ENCODE results near the gene CSNK1G2. TPM values are rescaled to one million over a fixed set of nuclear protein-coding genes. Genes with fewer than 3 reads are reported as not detected.
A peak's percentile ranks its signal among the peaks of the same experiment; 100 is the strongest.

The CSNK1G2 gene
- total RNA-seq, 1 donor from 2014 or later: 41.6 TPM

GRCh38 chr19:2012941-2013682 is 72.1 kb downstream of the CSNK1G2 start:
- FAIRE-seq: no peak

GRCh38 chr19:2013683-2013961 is 72.7 kb downstream of the CSNK1G2 start:
- no peak for FAIRE-seq

More at GRCh38 chr19:2012941-2013682, 72.1 kb downstream of the CSNK1G2 start:
- no peak for DNase-seq (ENCODE audit: low spot score in 2 of 2)

GRCh38 chr19:2014131-2014571 is 73.2 kb downstream of the CSNK1G2 start:
- DNase-seq (ENCODE audit: low spot score in 2 of 2) (no peak), FAIRE-seq (no peak)

More at GRCh38 chr19:2013683-2013961, 72.7 kb downstream of the CSNK1G2 start:
- no peak for DNase-seq (ENCODE audit: low spot score in 2 of 2)

- no peak for FAIRE-seq
- no peak for DNase-seq (ENCODE audit: low spot score in 2 of 2)
Observed at GRCh38 chr19:2014731-2015607, 74.0 kb downstream of the CSNK1G2 start.

- peak; percentile 87 to 94 for DNase-seq (ENCODE audit: low spot score in 2 of 2)
Observed at GRCh38 chr19:2015608-2015950, 74.6 kb downstream of the CSNK1G2 start, which contains the start of gene BTBD2. Gene BTBD2 (minus strand): TSS chr19:2015714. CDS start chr19:2015703, 11 bp downstream.

GRCh38 chr19:2016041-2016807 is 75.3 kb downstream of the CSNK1G2 start:
- DNase-seq (ENCODE audit: low spot score in 2 of 2) (peak; percentile 76 to 79), FAIRE-seq (no peak)

More at GRCh38 chr19:2015608-2015950, 74.6 kb downstream of the CSNK1G2 start, which contains the start of gene BTBD2:
- no peak for FAIRE-seq

GRCh38 chr19:2018752-2019151 is 77.8 kb downstream of the CSNK1G2 start:
- FAIRE-seq: no peak
- DNase-seq (ENCODE audit: low spot score in 2 of 2): no peak

GRCh38 chr19:2021453-2022140 is 80.6 kb downstream of the CSNK1G2 start:
- FAIRE-seq (no peak), DNase-seq (ENCODE audit: low spot score in 2 of 2) (no peak)

GRCh38 chr19:2022289-2022688 is 81.3 kb downstream of the CSNK1G2 start:
- FAIRE-seq: no peak

GRCh38 chr19:2026770-2027169 is 85.8 kb downstream of the CSNK1G2 start:
- FAIRE-seq (no peak), DNase-seq (ENCODE audit: low spot score in 2 of 2) (no peak)

More at GRCh38 chr19:2022289-2022688, 81.3 kb downstream of the CSNK1G2 start:
- DNase-seq (ENCODE audit: low spot score in 2 of 2): no peak

- DNase-seq (ENCODE audit: low spot score in 2 of 2) (no peak), FAIRE-seq (no peak)
Observed at GRCh38 chr19:2027361-2027760, 86.4 kb downstream of the CSNK1G2 start.

Small RNA genes lying within 50 kb of the gene (small RNA-seq; reads per million reads assigned to genes)
- not detected for gene AC007136.1

Other genes with a start within 250 kb of the CSNK1G2 start
- not detected for gene ONECUT3, start 187.7 kb upstream of the CSNK1G2 start, total RNA-seq
- gene ATP8B3, start 128.9 kb upstream of the CSNK1G2 start, total RNA-seq: not detected
- 5.3 TPM for gene REXO1, start 92.7 kb upstream of the CSNK1G2 start, total RNA-seq
- 2.9 TPM for gene KLF16, start 77.6 kb upstream of the CSNK1G2 start, total RNA-seq
- 42.0 TPM for gene ABHD17A, start 55.7 kb upstream of the CSNK1G2 start, total RNA-seq
- gene ADAT3, start 35.8 kb upstream of the CSNK1G2 start, total RNA-seq: 1.2 TPM
- 11.4 TPM for gene SCAMP4, start 35.8 kb upstream of the CSNK1G2 start, total RNA-seq
- gene BTBD2, start 74.5 kb downstream of the CSNK1G2 start, total RNA-seq: 41.2 TPM
- gene MKNK2, start 110.1 kb downstream of the CSNK1G2 start, total RNA-seq: 18.3 TPM
- 9.4 TPM for gene MOB3A, start 155.2 kb downstream of the CSNK1G2 start, total RNA-seq
- gene IZUMO4, start 155.7 kb downstream of the CSNK1G2 start, total RNA-seq: 2.9 TPM
- gene AP3D1, start 210.4 kb downstream of the CSNK1G2 start, total RNA-seq: 58.3 TPM
- gene DOT1L, start 222.8 kb downstream of the CSNK1G2 start, total RNA-seq: 4.1 TPM

Measured in frontal cortex (tissue), 4 donors.